GM21526 (cell line): Measurements from ENCODE around the gene PIGV.
"Not testable (repeated sequence)": the region's sequence is repeated elsewhere in the genome, so short reads cannot be mapped to it uniquely, and the experiment has no call there.

Experiments used
- ATAC-seq: cut with Tn5 transposase; IDR thresholded peaks from one replicate; pipeline ENCODE4 v1.9.1; 2021; ENCODE audit warnings: moderate library complexity; ENCODE audit not compliant: unreplicated experiment, low FRiP score

Gene PIGV

GRCh38 chr1:26790551-26790953 is 2.8 kb downstream of the PIGV start:
- no peak for ATAC-seq

GRCh38 chr1:26791148-26791547 is 3.4 kb downstream of the PIGV start:
- ATAC-seq: no peak

- ATAC-seq: no peak
Measured at GRCh38 chr1:26791626-26792025, 3.9 kb downstream of the PIGV start.

- ATAC-seq: no peak
Measured at GRCh38 chr1:26792924-26793323, 5.2 kb downstream of the PIGV start.

GRCh38 chr1:26794391-26794790 is 6.6 kb downstream of the PIGV start:
- ATAC-seq: no peak

- no peak for ATAC-seq
Measured at GRCh38 chr1:26797627-26798026, 9.9 kb downstream of the PIGV start.

- no peak for ATAC-seq
Measured at GRCh38 chr1:26799479-26800142, 11.9 kb downstream of the PIGV start.

GRCh38 chr1:26803932-26804331 is 16.2 kb downstream of the PIGV start:
- not testable (repeated sequence) for ATAC-seq

- ATAC-seq: not testable (repeated sequence)
Measured at GRCh38 chr1:26810105-26810504, 22.4 kb downstream of the PIGV start.

- ATAC-seq: no peak
Measured at GRCh38 chr1:26811057-26811456, 23.3 kb downstream of the PIGV start.

GRCh38 chr1:26811708-26812107 is 24.0 kb downstream of the PIGV start:
- no peak for ATAC-seq

GRCh38 chr1:26814377-26814776 is 26.6 kb downstream of the PIGV start:
- ATAC-seq: no peak

GRCh38 chr1:26814893-26815292 is 27.1 kb downstream of the PIGV start:
- no peak for ATAC-seq

- ATAC-seq: peak; percentile 84
Measured at GRCh38 chr1:26820784-26821269, 33.1 kb downstream of the PIGV start.

GRCh38 chr1:26822737-26823395 is 35.1 kb downstream of the PIGV start:
- ATAC-seq: no peak

- no peak for ATAC-seq
Measured at GRCh38 chr1:26824731-26825130, 37.0 kb downstream of the PIGV start.

GRCh38 chr1:26826261-26827105 is 38.7 kb downstream of the PIGV start, which contains the start of gene ZDHHC18:
Gene ZDHHC18 (plus strand): TSS chr1:26826688. CDS start chr1:26826805, 117 bp downstream.
- peak; percentile 60 for ATAC-seq

GRCh38 chr1:26827106-26827604 is 39.4 kb downstream of the PIGV start:
- ATAC-seq: no peak

GRCh38 chr1:26827663-26828062 is 39.9 kb downstream of the PIGV start:
- no peak for ATAC-seq

GRCh38 chr1:26828411-26828991 is 40.8 kb downstream of the PIGV start:
- ATAC-seq: no peak
